HCT116 (cell line): ENCODE measurements around the gene SPSB4.

Source experiments
- TF ChIP-seq, protein P1 (sequence below): IDR thresholded peaks from 2 replicates; pipeline ENCODE4 v1.6.1; 2012
- TF ChIP-seq, protein P2 (sequence below), 3 experiments: fragments of 200-600 bp in 1 of 3; sonication (generic) in 1 of 3; IDR thresholded peaks in 2 of 3; conservative IDR thresholded peaks in 1 of 3; 2 replicates each; pipeline ENCODE4 v1.5.1; 2012 to 2017; ENCODE audit warnings: low read depth in 2 of 3, low read length in 2 of 3, antibody characterized with exemption in 1 of 3, borderline replicate concordance in 1 of 3, control low read depth in 1 of 3, mild to moderate bottlenecking in 1 of 3, mixed read lengths in 1 of 3, mixed run types in 1 of 3, moderate library complexity in 1 of 3; ENCODE audit not compliant: insufficient read depth in 1 of 3

DNA sequence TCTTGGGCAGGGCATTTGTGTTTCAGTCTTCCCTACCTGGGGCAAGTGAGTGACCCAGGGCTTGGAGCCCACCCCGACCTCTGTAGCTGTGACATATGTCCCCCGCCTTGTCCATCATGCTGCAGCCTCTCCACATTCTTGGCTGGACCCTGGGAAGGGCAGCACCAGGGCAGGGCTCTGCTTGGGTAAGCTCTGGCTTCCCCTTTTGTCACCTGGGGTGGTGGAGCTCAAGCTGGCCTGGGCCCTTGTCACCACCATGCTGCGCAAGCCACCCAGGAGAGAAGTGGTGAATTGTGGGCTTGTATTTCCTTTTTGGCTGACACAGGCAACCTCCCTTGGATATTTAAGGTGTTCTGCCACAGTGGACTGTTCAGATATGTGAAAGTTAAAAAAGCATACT is 29.3 kb downstream of the SPSB4 start:
- TF ChIP-seq, protein P1, sequence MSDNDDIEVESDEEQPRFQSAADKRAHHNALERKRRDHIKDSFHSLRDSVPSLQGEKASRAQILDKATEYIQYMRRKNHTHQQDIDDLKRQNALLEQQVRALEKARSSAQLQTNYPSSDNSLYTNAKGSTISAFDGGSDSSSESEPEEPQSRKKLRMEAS, result no peak
- TF ChIP-seq, protein P2, sequence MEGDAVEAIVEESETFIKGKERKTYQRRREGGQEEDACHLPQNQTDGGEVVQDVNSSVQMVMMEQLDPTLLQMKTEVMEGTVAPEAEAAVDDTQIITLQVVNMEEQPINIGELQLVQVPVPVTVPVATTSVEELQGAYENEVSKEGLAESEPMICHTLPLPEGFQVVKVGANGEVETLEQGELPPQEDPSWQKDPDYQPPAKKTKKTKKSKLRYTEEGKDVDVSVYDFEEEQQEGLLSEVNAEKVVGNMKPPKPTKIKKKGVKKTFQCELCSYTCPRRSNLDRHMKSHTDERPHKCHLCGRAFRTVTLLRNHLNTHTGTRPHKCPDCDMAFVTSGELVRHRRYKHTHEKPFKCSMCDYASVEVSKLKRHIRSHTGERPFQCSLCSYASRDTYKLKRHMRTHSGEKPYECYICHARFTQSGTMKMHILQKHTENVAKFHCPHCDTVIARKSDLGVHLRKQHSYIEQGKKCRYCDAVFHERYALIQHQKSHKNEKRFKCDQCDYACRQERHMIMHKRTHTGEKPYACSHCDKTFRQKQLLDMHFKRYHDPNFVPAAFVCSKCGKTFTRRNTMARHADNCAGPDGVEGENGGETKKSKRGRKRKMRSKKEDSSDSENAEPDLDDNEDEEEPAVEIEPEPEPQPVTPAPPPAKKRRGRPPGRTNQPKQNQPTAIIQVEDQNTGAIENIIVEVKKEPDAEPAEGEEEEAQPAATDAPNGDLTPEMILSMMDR (IDR thresholded peaks at IDR 0.05 in 2 of 3, conservative IDR thresholded peaks at IDR 0.05 in 1 of 3; ENCODE audit: borderline replicate concordance in 1 of 3, insufficient read depth in 1 of 3, low read depth in 2 of 3, low read length in 2 of 3), result no peak
